Neural cell (in vitro differentiated cells): Measurements from ENCODE around the gene PTCRA.

Experiments
- CTCF ChIP-seq: fragments of 450-650 bp; IDR thresholded peaks from 2 replicates; pipeline ENCODE4 v1.5.1; 2014; ENCODE audit warnings: antibody characterized with exemption, mild to moderate bottlenecking, moderate library complexity; ENCODE audit not compliant: poor library complexity, severe bottlenecking
- MXI1 ChIP-seq: fragments of 450-650 bp; conservative IDR thresholded peaks from 2 replicates; pipeline ENCODE4 v1.6.1; 2014; ENCODE audit warnings: antibody characterized with exemption, mild to moderate bottlenecking; ENCODE audit not compliant: poor library complexity, severe bottlenecking
- SMC3 ChIP-seq: fragments of 450-650 bp; conservative IDR thresholded peaks from 2 replicates; pipeline ENCODE4 v1.6.1; 2014; ENCODE audit warnings: antibody characterized with exemption, mild to moderate bottlenecking, moderate library complexity; ENCODE audit not compliant: poor library complexity

- TF ChIP-seq CTCF (no peak), SMC3 (no peak), MXI1 (no peak)
Observed at GRCh38 chr6:42885702-42886101, 30.2 kb upstream of the PTCRA start.
